ENCODE data around the gene SH3TC1.

SH3TC1 gene

GRCh38 chr4:8200302-8200975 is 1.3 kb downstream of the SH3TC1 start:
- DNase-seq (ENCODE audit: low read depth), result no peak

- no peak for DNase-seq (ENCODE audit: low read depth)
Observed at GRCh38 chr4:8201321-8201781, 2.3 kb downstream of the SH3TC1 start.

GRCh38 chr4:8202108-8203051 is 3.3 kb downstream of the SH3TC1 start:
- no peak for DNase-seq (ENCODE audit: low read depth)

GRCh38 chr4:8203052-8203401 is 3.9 kb downstream of the SH3TC1 start:
- DNase-seq (ENCODE audit: low read depth), result no peak

- DNase-seq (ENCODE audit: low read depth), result no peak
Observed at GRCh38 chr4:8203817-8204216, 4.7 kb downstream of the SH3TC1 start.

DNA sequence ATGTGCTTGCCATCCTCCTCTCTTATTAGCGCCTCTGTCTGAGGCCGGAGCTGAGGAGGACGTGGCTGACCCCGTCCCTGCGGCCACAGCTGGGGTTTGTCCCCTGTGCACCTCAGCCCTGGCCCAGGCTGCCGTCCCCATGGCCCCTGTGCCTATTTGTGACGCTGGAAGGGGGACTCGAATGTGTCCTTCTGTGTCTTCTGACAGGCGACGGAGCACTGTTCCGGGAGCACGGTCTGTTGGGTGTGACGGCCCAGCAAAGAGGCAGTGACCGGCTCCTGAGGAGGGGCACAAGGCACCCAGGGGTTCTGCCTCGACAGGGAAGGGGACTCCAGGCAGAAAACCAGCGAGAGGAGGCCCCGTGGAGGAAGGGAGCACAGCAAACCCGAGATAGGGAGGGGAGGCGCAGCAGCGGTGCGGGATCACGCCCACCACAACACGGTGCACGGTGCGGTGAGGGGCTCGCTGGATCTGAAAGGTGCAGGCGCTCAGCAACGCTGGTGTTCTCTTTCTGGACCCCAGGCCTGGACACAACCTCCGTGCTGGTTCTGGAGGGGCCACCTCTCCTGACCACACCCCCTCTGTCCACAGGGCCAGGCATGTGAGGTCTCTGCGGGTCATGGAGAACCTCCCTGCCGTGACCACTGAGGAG is 5.6 kb downstream of the SH3TC1 start:
- no peak for DNase-seq (ENCODE audit: low read depth)

DNA sequence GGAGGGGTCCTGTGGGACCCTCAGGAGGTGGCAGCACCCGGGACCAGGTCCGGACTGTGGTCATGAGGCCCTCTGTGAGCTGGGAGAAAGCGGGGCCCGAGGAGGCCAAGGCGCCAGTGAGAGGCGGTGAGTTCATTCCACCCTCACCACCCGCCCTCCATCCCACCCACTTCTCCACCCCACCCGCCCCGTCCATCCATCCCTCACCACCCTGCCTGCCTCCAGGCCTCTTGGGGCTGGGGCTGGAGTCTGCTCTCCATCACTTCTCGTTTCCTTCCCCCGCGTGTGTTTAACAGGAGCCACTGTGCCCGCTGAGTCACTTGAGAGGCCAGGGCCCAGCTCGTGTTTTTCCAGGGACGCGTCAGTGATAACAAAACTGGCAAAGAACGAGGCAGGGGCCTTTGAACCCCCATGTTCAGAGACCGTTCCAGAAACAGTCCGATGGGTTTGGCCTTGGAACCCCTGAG is 6.2 kb downstream of the SH3TC1 start:
- no peak for DNase-seq (ENCODE audit: low read depth)

GRCh38 chr4:8205749-8206611 is 6.9 kb downstream of the SH3TC1 start:
- DNase-seq (ENCODE audit: low read depth), result no peak

DNA sequence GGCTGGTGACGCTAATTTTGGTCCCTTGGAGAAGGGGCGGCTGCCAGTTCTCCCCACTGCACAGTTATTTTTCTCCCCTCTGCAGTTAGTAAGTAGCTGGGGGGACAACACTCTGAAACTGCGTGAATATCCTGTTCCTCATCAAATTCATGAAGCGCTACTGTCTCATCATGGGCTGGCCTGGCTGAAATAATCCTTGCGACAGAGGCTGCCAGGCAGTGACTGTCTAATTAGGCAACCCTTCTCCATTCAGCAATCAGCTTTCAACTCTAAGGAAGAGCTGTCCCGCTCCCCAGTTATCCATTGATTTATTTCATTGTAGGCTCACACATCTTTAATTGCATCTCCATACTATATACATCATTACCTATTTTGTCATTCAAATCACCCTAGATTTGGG is 8.2 kb downstream of the SH3TC1 start:
- DNase-seq (ENCODE audit: low read depth), result no peak

- DNase-seq (ENCODE audit: low read depth), result no peak
Observed at GRCh38 chr4:8208565-8208964, 9.5 kb downstream of the SH3TC1 start.

DNA sequence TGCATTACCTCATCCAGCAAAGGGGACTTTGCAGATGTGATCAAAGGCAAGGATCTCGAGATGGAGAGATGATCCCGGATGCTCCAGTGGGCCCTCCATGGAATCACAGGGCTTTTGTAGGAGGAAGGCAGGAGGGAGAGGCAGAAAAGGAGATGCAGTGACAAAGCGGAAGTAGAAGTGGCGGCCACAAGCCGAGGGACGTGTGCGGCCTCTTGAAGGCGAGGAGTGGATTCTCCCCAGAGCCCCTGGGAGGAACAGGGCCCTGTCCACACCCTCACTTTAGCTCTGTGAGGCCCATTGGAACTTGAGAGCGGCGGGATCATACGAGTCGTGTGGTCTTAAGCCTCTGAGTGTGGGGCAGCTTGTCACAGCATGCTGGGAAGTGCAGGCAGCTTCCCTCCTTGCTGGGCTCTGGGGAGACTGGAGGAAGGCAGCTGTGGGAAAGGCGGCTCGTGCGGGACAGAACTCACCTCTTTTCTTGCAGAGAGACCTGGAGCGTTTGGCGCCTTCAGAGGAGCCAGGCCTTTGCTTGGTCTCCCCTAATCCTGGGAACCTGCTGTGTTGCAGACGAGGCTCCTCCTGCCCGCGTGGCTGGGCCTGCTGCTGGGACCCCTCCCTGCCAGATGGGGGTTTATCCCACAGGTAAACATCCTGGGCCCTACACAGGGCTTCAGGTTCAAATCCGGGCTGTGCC is 10.2 kb downstream of the SH3TC1 start:
- DNase-seq (ENCODE audit: low read depth), result no peak

GRCh38 chr4:8210010-8210409 is 10.9 kb downstream of the SH3TC1 start:
- DNase-seq (ENCODE audit: low read depth), result no peak

GRCh38 chr4:8210616-8211015 is 11.5 kb downstream of the SH3TC1 start:
- DNase-seq (ENCODE audit: low read depth), result no peak

DNA sequence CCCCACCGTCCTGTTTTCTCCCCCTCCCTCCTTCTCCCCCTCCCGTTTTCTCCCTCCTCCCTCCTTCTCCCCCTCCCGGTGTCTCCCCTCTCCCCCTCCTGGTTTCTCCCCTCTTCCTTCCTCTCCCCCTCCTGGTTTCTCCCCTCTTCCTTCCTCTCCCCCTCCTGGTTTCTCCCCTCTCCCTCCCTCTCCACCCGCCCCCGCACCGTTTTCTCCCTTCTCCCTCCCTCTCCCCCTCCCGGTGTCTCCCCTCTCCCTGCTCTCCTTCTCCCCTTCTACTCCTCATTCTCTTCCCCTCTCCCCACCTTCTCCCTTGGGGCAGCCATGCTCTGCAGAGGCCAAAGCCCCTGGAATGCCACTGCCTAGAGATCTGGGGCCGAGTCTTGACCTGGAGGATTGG is 12.2 kb downstream of the SH3TC1 start:
- DNase-seq (ENCODE audit: low read depth), result no peak

DNA sequence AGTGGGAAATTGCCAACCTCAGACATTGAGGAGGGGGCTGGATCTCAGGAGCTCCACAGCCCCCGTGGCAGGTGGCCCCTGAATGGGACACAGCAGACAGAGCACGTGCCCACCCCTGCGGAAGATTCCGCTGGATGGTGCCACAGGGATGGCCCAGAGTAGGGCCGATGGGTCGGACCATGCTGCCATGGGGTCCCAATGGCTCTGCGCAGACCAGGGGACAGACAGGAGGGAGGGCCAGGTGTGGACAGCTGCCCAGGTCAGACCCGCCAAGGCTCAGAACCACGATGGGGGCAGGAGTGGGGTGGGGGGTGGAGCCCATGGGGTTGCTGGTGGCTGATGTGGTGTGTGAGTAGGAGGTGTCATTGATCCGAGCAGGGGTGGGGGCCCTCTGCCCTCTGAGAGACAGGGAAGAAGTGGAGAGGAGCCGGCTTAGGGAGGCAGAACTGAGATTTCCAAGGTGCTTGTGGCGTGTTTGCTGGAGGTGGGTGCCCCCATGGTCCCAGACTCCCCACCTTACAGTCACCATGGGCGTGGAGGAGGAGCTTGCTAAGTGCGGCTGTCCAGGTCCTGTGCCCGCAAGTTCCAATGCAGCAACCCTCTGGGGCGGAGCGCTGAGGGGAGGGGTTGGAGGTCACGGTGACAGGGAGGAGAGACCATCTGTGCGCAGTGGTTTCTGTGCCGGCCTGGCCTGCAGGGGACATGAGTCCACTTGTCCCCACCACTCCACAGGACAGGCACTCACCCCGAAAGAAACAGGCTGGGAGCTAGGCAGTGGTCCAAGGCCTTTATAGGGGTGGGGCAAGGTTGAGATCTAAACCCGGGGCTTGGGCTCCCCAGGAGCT is 12.9 kb downstream of the SH3TC1 start:
- DNase-seq (ENCODE audit: low read depth), result no peak

DNA sequence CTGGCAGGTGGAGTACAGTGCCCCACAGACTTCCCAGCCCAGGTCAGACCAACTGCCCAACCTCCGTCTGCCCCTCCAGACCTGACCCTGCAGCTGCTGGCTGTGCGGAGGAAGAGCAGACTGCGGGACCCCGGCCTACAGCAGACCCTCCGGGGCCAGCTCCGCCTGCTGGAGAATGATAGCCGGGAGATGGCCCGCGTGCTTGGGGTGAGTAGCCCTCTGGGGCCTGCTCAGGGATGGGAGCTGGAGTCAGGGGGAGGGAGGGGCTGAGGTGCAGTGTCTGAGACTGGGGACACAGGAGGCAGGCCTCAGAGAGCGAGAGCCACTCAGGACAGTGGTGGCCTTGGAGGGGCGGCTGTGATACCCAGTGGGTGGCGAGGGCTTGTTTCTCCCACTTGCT is 13.5 kb downstream of the SH3TC1 start:
- no peak for DNase-seq (ENCODE audit: low read depth)

DNA sequence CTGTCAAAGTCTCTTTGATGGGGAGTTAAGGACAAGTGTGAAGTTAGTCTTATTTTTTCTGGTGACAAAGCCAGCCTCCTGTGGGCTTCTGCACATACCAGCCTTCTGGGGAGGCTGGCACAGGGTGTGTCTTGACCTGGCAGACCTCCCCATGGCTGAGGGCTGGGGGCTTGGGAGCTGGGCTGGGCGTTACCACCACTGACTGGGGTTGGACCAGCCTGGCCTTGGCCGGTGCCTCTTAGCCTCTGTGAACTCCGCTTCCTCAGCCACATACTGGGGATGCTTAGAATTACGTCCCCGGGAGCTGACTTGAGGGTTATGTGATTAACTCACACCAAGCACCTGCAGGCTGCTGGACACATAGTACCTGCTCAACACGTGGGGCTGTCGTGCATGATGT is 14.0 kb downstream of the SH3TC1 start:
- DNase-seq (ENCODE audit: low read depth), result no peak

- no peak for DNase-seq (ENCODE audit: low read depth)
Observed at GRCh38 chr4:8214136-8214535, 15.0 kb downstream of the SH3TC1 start.

- peak; percentile 41 for DNase-seq (ENCODE audit: low read depth)
Observed at GRCh38 chr4:8215001-8215427, 15.9 kb downstream of the SH3TC1 start.

Measured in GM04503 (cell line).